ENCODE measurements around the gene CAV2. TPM values are rescaled to one million over a fixed set of nuclear protein-coding genes. Genes with fewer than 3 reads are reported as not detected.

CAV2 gene
- total RNA-seq, 6 experiments from 2014 or later, result 157 to 229 (median 186) TPM

DNA sequence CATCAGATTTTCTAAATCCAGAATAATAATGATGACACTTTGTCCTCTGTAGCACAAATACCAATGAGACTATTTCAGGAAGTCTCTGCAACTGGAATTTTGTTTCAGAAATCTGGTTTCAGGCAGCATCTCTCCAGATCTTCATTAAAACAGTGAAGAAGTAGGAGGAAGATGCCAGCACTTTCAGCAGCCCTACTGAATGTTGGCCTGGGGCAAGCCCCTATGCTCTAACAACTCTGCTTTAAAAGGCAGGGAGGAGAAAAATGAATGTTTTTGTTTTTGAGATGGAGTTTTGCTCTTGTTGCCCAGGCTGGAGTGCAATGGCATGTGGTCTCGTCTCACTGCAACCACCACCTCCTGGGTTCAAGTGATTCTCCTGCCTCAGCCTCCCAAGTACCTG lies 18.1 kb downstream of the CAV2 start:
- Mint-ChIP-seq H3K4me3 (no peak overlapping the region), H3K9me3 (no peaks in the 10 kb centered on the region), H3K27me3 (ENCODE audit: insufficient read depth) (peaks cover 4% of the 10 kb centered on the region; the same call in 1 of the 2 replicates), H3K4me1 (ENCODE audit: low read depth) (peaks cover 50% of the 10 kb centered on the region), H3K36me3 (ENCODE audit: low read depth) (no peaks in the 10 kb centered on the region), H3K27ac (no peak overlapping the region)
- TF ChIP-seq, protein P1, sequence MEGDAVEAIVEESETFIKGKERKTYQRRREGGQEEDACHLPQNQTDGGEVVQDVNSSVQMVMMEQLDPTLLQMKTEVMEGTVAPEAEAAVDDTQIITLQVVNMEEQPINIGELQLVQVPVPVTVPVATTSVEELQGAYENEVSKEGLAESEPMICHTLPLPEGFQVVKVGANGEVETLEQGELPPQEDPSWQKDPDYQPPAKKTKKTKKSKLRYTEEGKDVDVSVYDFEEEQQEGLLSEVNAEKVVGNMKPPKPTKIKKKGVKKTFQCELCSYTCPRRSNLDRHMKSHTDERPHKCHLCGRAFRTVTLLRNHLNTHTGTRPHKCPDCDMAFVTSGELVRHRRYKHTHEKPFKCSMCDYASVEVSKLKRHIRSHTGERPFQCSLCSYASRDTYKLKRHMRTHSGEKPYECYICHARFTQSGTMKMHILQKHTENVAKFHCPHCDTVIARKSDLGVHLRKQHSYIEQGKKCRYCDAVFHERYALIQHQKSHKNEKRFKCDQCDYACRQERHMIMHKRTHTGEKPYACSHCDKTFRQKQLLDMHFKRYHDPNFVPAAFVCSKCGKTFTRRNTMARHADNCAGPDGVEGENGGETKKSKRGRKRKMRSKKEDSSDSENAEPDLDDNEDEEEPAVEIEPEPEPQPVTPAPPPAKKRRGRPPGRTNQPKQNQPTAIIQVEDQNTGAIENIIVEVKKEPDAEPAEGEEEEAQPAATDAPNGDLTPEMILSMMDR (IDR thresholded peaks at IDR 0.05), result no peak
- no peak for DNase-seq

GRCh38 chr7:116518961-116519360 lies 19.4 kb downstream of the CAV2 start:
- no peak for DNase-seq
- H3K36me3 Mint-ChIP-seq (ENCODE audit: low read depth), result no peaks in the 10 kb centered on the region
- H3K27ac Mint-ChIP-seq, result no peak overlapping the region
- H3K4me3 Mint-ChIP-seq, result no peak overlapping the region
- TF ChIP-seq, protein P1 (IDR thresholded peaks at IDR 0.05), result no peak
- no peaks in the 10 kb centered on the region for H3K9me3 Mint-ChIP-seq
- peaks cover 51% of the 10 kb centered on the region for H3K4me1 Mint-ChIP-seq (ENCODE audit: low read depth)
- H3K27me3 Mint-ChIP-seq (ENCODE audit: insufficient read depth), result no peaks in the 10 kb centered on the region

GRCh38 chr7:116521046-116521664 lies 21.6 kb downstream of the CAV2 start:
- Mint-ChIP-seq H3K9me3 (no peaks in the 10 kb centered on the region), H3K4me3 (no peak overlapping the region), H3K4me1 (ENCODE audit: low read depth) (peaks cover 47% of the 10 kb centered on the region), H3K27ac (no peak overlapping the region; the same call in 1 of the 2 replicates), H3K27me3 (ENCODE audit: insufficient read depth) (peaks cover 3% of the 10 kb centered on the region; the same call in 1 of the 2 replicates), H3K36me3 (ENCODE audit: low read depth) (peaks cover 5% of the 10 kb centered on the region)
- TF ChIP-seq, protein P1 (IDR thresholded peaks at IDR 0.05), result no peak
- DNase-seq, result no peak

- Mint-ChIP-seq H3K27ac (peak overlapping the region; percentile 84), H3K4me3 (peak overlapping the region; percentile 59), H3K27me3 (ENCODE audit: insufficient read depth) (peaks cover 7% of the 10 kb centered on the region), H3K36me3 (ENCODE audit: low read depth) (peaks cover 15% of the 10 kb centered on the region), H3K4me1 (ENCODE audit: low read depth) (peaks cover 47% of the 10 kb centered on the region), H3K9me3 (no peaks in the 10 kb centered on the region)
- TF ChIP-seq, protein P1 (IDR thresholded peaks at IDR 0.05), result no peak
- peak; percentile 78 for DNase-seq
Observed at GRCh38 chr7:116522247-116522646, 22.7 kb downstream of the CAV2 start.

- TF ChIP-seq, protein P1 (IDR thresholded peaks at IDR 0.05), result no peak
- H3K4me1 Mint-ChIP-seq (ENCODE audit: low read depth), result peaks cover 61% of the 10 kb centered on the region
- H3K9me3 Mint-ChIP-seq, result no peaks in the 10 kb centered on the region
- DNase-seq, result no peak
- H3K36me3 Mint-ChIP-seq (ENCODE audit: low read depth), result peaks cover 35% of the 10 kb centered on the region
- peaks cover 10% of the 10 kb centered on the region for H3K27me3 Mint-ChIP-seq (ENCODE audit: insufficient read depth)
- H3K27ac Mint-ChIP-seq, result peak overlapping the region; percentile 98
- peak overlapping the region; percentile 96 for H3K4me3 Mint-ChIP-seq
Observed at GRCh38 chr7:116524221-116524608, 24.7 kb downstream of the CAV2 start.

Measured in HFFc6 (cell line).